SK-N-MC (cell line): ENCODE data around the gene TMEM109.

Experiments used
- EZH2 ChIP-seq: fragments of 200-600 bp; sonication (generic); IDR thresholded peaks from one replicate; pipeline ENCODE4 v1.6.1; 2017; ENCODE audit warnings: antibody characterized with exemption
- FOXP2 ChIP-seq: optimal IDR thresholded peaks from 2 replicates; pipeline ENCODE3; 2011; ENCODE audit warnings: mild to moderate bottlenecking, moderate library complexity; ENCODE audit not compliant: insufficient read depth; ENCODE audit errors: extremely low read length, control extremely low read depth
- POLR2AphosphoS5 ChIP-seq: IDR thresholded peaks from 2 replicates; pipeline ENCODE4 v1.6.1; 2012; ENCODE audit warnings: mild to moderate bottlenecking, low read depth, low read length, borderline replicate concordance

DNA sequence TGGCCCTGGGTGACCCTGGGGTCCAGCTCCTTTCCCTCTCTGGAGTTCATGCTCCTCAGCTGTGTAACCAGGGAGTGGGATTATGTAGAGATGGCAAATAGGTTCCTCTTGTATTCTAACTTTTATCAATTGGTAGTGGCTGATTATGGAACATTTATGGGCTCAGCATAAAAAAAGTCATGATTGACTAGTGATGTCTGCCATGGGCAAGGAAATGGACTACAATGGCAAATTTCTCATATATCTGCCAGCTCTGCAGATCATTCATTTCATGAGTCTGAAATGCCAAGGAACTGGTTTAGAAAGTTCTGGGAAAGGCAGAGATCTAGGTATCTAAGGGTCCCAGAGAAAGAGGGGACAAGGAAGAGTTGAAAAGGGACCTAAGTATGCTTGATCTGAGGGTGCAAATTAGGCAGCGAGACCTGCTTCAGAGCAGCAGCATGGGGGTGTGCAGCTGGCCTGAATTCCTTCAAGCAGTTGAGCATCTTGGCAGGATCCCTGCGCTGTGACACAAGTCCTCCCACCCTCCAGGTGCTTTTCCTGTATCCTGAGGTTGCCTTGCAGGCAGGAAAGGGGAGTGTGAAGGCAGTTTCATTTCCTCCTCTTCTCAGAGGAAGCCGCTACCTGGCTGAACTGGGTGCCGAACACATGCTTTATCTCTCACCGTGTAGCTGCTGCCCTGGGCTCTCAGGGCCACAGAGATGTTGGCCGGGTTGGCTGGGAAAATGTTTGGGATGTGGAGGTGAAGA, 27.6 kb downstream of the TMEM109 start:
- TF ChIP-seq POLR2AphosphoS5 (no peak), EZH2 (no peak), FOXP2 (no peak)
